ENCODE results near the gene PSMD1.

PSMD1 gene

DNA sequence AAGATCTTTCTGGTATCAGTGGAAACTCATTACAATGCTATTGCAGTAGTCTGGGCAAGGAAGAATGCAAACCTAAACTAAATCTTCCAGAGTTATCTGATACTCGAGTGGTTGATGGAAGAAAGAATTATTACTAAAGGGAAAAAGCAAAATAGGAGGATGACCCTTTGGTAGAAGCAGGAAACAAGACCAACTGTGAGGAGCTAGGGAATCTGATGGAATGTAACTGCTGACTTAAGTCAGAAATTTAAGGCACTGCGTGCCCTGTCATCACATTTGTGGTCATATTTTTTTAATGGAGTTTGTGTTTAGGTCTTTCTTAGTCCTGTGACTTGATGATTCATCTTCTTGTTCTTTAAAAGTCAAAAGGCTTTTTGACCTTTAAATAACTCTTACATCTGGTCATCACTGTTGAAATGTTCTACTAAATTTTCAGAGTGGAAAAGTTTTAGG lies 105.2 kb downstream of the PSMD1 start:
- ATAC-seq, result peak; percentile 94
- TF ChIP-seq ZFP3 (CRISPR knock-in tag; IDR thresholded peaks at IDR 0.05), result no peak
- TF ChIP-seq TOX (CRISPR knock-in tag; IDR thresholded peaks at IDR 0.05; ENCODE audit: borderline replicate concordance), result no peak; the same call in 1 of the 2 replicates
- peak; percentile 95 for TF ChIP-seq ISL1 (CRISPR knock-in tag; IDR thresholded peaks at IDR 0.05)
- no peak for TF ChIP-seq ARNTL (CRISPR knock-in tag; IDR thresholded peaks at IDR 0.05; ENCODE audit: borderline replicate concordance, low read depth)
- TF ChIP-seq, protein P1, sequence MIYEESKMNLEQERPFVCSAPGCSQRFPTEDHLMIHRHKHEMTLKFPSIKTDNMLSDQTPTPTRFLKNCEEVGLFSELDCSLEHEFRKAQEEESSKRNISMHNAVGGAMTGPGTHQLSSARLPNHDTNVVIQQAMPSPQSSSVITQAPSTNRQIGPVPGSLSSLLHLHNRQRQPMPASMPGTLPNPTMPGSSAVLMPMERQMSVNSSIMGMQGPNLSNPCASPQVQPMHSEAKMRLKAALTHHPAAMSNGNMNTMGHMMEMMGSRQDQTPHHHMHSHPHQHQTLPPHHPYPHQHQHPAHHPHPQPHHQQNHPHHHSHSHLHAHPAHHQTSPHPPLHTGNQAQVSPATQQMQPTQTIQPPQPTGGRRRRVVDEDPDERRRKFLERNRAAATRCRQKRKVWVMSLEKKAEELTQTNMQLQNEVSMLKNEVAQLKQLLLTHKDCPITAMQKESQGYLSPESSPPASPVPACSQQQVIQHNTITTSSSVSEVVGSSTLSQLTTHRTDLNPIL (CRISPR knock-in tag; IDR thresholded peaks at IDR 0.05; ENCODE audit: low read depth), result peak; percentile 43; the same call in 1 of the 2 replicates
- no peak for TF ChIP-seq ZFP30 (CRISPR knock-in tag; IDR thresholded peaks at IDR 0.05)
- TF ChIP-seq BACH2 (CRISPR knock-in tag; IDR thresholded peaks at IDR 0.05; ENCODE audit: borderline replicate concordance), result no peak
- TF ChIP-seq PPARA (CRISPR knock-in tag; IDR thresholded peaks at IDR 0.05; ENCODE audit: borderline replicate concordance), result no peak
- TF ChIP-seq, protein P2, sequence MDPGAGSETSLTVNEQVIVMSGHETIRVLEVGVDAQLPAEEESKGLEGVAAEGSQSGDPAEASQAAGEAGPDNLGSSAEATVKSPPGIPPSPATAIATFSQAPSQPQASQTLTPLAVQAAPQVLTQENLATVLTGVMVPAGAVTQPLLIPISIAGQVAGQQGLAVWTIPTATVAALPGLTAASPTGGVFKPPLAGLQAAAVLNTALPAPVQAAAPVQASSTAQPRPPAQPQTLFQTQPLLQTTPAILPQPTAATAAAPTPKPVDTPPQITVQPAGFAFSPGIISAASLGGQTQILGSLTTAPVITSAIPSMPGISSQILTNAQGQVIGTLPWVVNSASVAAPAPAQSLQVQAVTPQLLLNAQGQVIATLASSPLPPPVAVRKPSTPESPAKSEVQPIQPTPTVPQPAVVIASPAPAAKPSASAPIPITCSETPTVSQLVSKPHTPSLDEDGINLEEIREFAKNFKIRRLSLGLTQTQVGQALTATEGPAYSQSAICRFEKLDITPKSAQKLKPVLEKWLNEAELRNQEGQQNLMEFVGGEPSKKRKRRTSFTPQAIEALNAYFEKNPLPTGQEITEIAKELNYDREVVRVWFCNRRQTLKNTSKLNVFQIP (CRISPR knock-in tag; IDR thresholded peaks at IDR 0.05; ENCODE audit: borderline replicate concordance, low read depth), result no peak
- no peak for TF ChIP-seq CSDC2 (CRISPR knock-in tag; IDR thresholded peaks at IDR 0.05)

DNA sequence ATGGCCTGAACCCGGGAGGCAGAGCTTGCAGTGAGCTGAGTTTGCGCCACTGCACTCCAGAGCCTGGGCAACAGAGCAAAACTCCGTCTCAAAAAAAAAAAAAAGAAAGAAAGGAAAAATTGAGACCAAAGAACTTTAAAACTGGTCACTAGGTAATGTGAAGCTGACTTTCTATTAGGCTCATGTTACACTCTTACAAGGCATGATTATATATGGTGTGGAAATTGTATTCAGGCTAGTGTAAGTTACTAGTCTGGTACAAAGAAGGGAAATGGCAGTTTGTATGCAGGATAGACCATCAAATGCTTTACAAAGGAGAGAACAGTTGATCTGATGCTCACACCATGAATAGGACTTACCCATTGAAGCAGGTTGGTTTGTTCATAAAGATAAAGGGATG lies 106.3 kb downstream of the PSMD1 start:
- TF ChIP-seq TOX (CRISPR knock-in tag; IDR thresholded peaks at IDR 0.05; ENCODE audit: borderline replicate concordance), result no peak
- no peak for TF ChIP-seq TCF4 (CRISPR knock-in tag; IDR thresholded peaks at IDR 0.05; ENCODE audit: borderline replicate concordance)
- no peak for TF ChIP-seq ARNTL (CRISPR knock-in tag; IDR thresholded peaks at IDR 0.05; ENCODE audit: borderline replicate concordance, low read depth)
- no peak for TF ChIP-seq BACH2 (CRISPR knock-in tag; IDR thresholded peaks at IDR 0.05; ENCODE audit: borderline replicate concordance)
- TF ChIP-seq ZC3H10 (CRISPR knock-in tag; IDR thresholded peaks at IDR 0.05), result no peak
- TF ChIP-seq, protein P1 (CRISPR knock-in tag; IDR thresholded peaks at IDR 0.05; ENCODE audit: low read depth), result no peak
- TF ChIP-seq, protein P3, sequence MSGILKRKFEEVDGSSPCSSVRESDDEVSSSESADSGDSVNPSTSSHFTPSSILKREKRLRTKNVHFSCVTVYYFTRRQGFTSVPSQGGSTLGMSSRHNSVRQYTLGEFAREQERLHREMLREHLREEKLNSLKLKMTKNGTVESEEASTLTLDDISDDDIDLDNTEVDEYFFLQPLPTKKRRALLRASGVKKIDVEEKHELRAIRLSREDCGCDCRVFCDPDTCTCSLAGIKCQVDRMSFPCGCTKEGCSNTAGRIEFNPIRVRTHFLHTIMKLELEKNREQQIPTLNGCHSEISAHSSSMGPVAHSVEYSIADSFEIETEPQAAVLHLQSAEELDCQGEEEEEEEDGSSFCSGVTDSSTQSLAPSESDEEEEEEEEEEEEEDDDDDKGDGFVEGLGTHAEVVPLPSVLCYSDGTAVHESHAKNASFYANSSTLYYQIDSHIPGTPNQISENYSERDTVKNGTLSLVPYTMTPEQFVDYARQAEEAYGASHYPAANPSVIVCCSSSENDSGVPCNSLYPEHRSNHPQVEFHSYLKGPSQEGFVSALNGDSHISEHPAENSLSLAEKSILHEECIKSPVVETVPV (CRISPR knock-in tag; IDR thresholded peaks at IDR 0.05), result no peak
- no peak for TF ChIP-seq ISL1 (CRISPR knock-in tag; IDR thresholded peaks at IDR 0.05)
- no peak for TF ChIP-seq ESRRG (CRISPR knock-in tag; IDR thresholded peaks at IDR 0.05)
- TF ChIP-seq, protein P2 (CRISPR knock-in tag; IDR thresholded peaks at IDR 0.05; ENCODE audit: borderline replicate concordance, low read depth), result no peak
- no peak for TF ChIP-seq OSR1 (CRISPR knock-in tag; IDR thresholded peaks at IDR 0.05)
- no peak for TF ChIP-seq PPARA (CRISPR knock-in tag; IDR thresholded peaks at IDR 0.05; ENCODE audit: borderline replicate concordance)
- TF ChIP-seq CSDC2 (CRISPR knock-in tag; IDR thresholded peaks at IDR 0.05), result no peak
- TF ChIP-seq SNAI2 (CRISPR knock-in tag; IDR thresholded peaks at IDR 0.05), result no peak
- no peak for TF ChIP-seq ZNF565 (CRISPR knock-in tag; conservative IDR thresholded peaks at IDR 0.05; ENCODE audit: low read depth)
- TF ChIP-seq ZFP30 (CRISPR knock-in tag; IDR thresholded peaks at IDR 0.05), result no peak
- TF ChIP-seq, protein P4, sequence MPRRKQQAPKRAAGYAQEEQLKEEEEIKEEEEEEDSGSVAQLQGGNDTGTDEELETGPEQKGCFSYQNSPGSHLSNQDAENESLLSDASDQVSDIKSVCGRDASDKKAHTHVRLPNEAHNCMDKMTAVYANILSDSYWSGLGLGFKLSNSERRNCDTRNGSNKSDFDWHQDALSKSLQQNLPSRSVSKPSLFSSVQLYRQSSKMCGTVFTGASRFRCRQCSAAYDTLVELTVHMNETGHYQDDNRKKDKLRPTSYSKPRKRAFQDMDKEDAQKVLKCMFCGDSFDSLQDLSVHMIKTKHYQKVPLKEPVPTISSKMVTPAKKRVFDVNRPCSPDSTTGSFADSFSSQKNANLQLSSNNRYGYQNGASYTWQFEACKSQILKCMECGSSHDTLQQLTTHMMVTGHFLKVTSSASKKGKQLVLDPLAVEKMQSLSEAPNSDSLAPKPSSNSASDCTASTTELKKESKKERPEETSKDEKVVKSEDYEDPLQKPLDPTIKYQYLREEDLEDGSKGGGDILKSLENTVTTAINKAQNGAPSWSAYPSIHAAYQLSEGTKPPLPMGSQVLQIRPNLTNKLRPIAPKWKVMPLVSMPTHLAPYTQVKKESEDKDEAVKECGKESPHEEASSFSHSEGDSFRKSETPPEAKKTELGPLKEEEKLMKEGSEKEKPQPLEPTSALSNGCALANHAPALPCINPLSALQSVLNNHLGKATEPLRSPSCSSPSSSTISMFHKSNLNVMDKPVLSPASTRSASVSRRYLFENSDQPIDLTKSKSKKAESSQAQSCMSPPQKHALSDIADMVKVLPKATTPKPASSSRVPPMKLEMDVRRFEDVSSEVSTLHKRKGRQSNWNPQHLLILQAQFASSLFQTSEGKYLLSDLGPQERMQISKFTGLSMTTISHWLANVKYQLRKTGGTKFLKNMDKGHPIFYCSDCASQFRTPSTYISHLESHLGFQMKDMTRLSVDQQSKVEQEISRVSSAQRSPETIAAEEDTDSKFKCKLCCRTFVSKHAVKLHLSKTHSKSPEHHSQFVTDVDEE (CRISPR knock-in tag; IDR thresholded peaks at IDR 0.05), result no peak
- TF ChIP-seq RARB (CRISPR knock-in tag; IDR thresholded peaks at IDR 0.05), result no peak
- no peak for ATAC-seq
